ENCODE measurements around the gene CARNS1. TPM values are rescaled to one million over a fixed set of nuclear protein-coding genes. Genes with fewer than 3 reads are reported as not detected.

Gene CARNS1
- total RNA-seq, 2 experiments from 2014 or later: 1.2 to 1.9 TPM

DNA sequence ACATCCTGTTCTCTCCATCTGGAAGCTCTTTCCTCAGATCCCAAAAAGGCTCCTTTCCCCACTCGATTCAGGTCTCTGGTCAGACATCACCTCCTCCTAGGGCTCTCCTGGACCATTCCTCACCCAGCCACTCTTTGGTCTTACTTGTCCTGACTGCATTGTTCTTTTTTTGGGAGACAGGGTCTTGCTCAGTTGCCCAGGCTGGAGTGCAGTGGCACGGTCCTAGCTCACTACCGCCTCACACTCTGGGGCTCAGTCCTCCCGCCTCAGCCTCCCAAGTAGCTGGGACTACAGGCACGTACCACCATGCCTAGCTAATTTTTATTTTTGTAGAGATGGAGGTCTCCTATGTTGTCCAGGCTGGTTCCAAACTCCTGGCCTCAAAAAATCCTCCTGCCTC is 30.0 kb downstream of the CARNS1 start:
- POLR2A ChIA-PET: no interaction called here
- peak overlapping the region; percentile 69 for H3K4me3 Mint-ChIP-seq
- peaks cover 2% of the 10 kb centered on the region for H3K36me3 Mint-ChIP-seq (ENCODE audit: low read depth)
- no peaks in the 10 kb centered on the region for H3K9me3 Mint-ChIP-seq
- H3K27ac Mint-ChIP-seq: peak overlapping the region; percentile 91
- no peak for DNase-seq
- H3K27me3 Mint-ChIP-seq: peaks cover 3% of the 10 kb centered on the region
- H3K4me1 Mint-ChIP-seq: peaks cover 76% of the 10 kb centered on the region
- CTCF ChIA-PET: no interaction called here

DNA sequence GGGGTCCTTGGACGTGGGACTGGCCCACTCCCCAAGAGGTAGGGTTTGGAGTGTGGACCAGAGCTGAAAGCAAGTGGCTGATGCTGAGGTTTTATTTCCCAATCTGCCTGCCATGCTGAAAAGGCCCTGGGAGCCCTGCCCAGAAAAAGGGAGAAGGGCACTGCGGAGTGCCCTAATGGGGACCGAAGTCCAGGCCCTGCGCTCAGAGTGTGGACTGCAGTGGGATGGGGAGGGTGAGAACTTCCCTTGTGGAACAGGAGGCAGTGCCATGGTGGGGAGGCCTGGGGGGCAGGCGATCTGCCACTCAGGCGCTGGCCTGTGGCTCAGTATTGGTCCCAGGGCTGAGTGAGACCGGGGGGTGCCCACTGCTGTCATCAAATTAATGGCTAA is 32.7 kb downstream of the CARNS1 start:
- POLR2A ChIA-PET: interaction anchor here (0.6 kb wide), 1 partner anchor 45 kb away, joined by 3 read pairs; no protein-coding TSS in a partner anchor
- CTCF ChIA-PET: interaction anchor here (1.5 kb wide), 2 partner anchors 43 to 47 kb away, joined by 4 to 6 read pairs; partner anchors contain the start of gene PPP1CA
- Mint-ChIP-seq H3K4me3 (no peak overlapping the region), H3K9me3 (no peaks in the 10 kb centered on the region), H3K27ac (no peak overlapping the region), H3K4me1 (peaks cover 52% of the 10 kb centered on the region), H3K27me3 (peaks cover 3% of the 10 kb centered on the region), H3K36me3 (ENCODE audit: low read depth) (no peaks in the 10 kb centered on the region)
- no peak for DNase-seq

DNA sequence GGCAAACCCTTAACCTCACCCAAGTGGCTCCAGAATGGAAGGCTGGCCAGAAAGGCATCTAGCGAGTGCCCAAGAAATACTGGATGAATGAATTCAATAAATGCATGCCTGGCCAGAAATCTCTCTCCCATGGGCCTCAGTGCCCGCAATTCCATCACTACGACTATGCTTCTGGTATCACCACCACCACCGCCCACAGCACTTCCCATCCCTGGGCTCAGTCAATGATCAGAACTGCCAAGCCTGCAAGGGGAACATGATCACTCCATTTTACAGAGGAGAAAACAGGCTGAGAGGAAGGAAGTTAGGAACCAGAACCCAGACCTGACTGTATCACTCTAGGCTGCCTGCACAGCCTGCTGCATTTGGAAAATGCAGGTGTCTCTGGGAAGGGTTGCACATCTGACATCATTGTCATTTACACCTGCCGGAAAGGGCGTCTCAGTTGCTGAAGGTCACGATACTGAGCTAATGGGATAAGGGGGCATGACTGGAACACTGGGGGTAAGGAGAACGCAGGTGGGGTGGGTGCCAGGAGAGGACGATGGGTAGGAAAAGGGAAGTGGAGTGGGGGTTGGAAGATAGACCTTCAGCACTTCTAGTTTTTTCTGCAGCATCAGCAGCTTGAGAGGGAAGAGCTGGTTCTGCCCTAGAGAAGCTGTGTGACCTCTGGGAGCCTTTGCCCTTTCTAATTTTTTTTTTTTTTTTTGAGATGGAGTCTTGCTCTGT is 33.8 kb downstream of the CARNS1 start:
- no peaks in the 10 kb centered on the region for H3K9me3 Mint-ChIP-seq
- H3K36me3 Mint-ChIP-seq (ENCODE audit: low read depth): no peaks in the 10 kb centered on the region
- CTCF ChIA-PET: interaction anchor here (0.7 to 1.1 kb wide), 5 partner anchors 10 to 391 kb away, joined by 3 to 4 read pairs (median 3); partner anchors contain the start of gene PTPRCAP
- H3K4me1 Mint-ChIP-seq: peaks cover 46% of the 10 kb centered on the region
- peaks cover 3% of the 10 kb centered on the region for H3K27me3 Mint-ChIP-seq
- H3K27ac Mint-ChIP-seq: no peak overlapping the region
- DNase-seq: no peak
- POLR2A ChIA-PET: interaction anchor here (0.7 kb wide), 1 partner anchor 1397 kb away, joined by 4 read pairs; no protein-coding TSS in a partner anchor
- no peak overlapping the region for H3K4me3 Mint-ChIP-seq

DNA sequence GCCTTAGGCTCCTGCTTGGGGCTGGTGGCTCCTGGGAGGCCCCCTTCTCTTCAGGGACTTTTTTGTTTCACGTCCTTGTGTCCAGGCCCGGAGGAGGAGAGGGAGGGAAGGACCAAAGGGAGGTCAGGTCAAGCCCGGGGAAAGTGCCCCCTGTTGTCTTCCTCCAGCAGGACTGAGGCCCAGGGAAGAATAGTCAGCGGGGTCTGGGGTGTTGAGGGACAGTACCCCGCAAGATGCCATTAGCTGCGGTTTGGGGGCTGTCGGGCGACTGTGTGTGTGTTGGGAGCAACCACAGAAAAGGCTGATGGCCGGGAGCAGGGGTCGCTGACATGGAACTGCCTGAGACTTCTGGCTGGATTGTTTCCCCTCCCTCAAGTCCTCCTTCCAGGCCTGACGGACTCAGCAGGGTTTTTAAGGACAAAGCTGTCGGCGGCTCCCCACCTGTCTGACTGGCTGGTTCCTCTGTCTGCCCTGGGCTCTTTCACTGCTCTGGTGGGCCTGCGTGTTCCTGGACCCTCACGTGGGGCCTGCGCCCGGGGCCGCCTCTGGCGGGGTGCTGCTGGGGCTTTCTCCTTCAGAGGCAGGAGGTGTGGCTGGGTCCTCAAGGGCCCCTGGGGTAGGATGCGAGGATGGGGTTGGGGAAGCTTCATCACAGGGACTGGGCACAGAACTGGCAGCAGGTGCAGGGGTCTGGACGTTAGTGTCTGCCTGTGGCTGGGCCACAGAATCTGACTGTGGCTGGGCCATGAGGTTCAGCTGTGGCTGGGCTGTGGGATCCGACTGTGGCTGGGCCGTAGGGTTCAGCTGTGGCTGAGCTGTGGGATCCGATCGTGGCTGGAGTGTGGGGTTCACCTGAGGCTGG is 35.5 kb downstream of the CARNS1 start:
- no peaks in the 10 kb centered on the region for H3K36me3 Mint-ChIP-seq (ENCODE audit: low read depth)
- no peak overlapping the region for H3K27ac Mint-ChIP-seq

DNA sequence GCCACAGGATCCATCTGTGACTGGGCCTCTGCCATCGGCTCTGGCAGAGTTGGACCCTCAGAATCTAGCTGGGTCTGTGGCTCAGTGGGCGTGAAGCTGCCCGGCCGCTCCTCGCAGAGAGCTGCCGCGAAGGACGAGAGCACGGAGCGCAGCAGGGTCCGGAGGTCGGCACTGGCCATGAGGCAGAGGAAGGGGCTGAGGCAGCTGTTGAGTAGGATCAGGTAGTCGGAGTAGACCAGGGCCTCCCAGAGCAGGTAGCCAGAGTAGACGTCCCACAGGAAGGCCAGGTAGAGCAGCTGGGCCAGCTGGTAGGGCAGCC is 36.1 kb downstream of the CARNS1 start:
- CTCF ChIA-PET: interaction anchor here (0.5 to 2.7 kb wide), 5 partner anchors 10 to 57 kb away, joined by 3 to 6 read pairs (median 4); no protein-coding TSS in a partner anchor
- DNase-seq: no peak

More for the DNA sequence above, 35.5 kb downstream of the CARNS1 start:
- Mint-ChIP-seq H3K4me3 (no peak overlapping the region), H3K9me3 (no peaks in the 10 kb centered on the region), H3K27me3 (peaks cover 3% of the 10 kb centered on the region), H3K4me1 (peaks cover 29% of the 10 kb centered on the region)
- ChIA-PET CTCF (interaction anchor here (0.5 to 2.7 kb wide), 5 partner anchors 10 to 56 kb away, joined by 3 to 6 read pairs (median 4); no protein-coding TSS in a partner anchor), POLR2A (interaction anchor here (0.7 kb wide), 1 partner anchor 32 kb away, joined by 3 read pairs; the partner anchor contains the start of gene AIP)
- no peak for DNase-seq

DNA sequence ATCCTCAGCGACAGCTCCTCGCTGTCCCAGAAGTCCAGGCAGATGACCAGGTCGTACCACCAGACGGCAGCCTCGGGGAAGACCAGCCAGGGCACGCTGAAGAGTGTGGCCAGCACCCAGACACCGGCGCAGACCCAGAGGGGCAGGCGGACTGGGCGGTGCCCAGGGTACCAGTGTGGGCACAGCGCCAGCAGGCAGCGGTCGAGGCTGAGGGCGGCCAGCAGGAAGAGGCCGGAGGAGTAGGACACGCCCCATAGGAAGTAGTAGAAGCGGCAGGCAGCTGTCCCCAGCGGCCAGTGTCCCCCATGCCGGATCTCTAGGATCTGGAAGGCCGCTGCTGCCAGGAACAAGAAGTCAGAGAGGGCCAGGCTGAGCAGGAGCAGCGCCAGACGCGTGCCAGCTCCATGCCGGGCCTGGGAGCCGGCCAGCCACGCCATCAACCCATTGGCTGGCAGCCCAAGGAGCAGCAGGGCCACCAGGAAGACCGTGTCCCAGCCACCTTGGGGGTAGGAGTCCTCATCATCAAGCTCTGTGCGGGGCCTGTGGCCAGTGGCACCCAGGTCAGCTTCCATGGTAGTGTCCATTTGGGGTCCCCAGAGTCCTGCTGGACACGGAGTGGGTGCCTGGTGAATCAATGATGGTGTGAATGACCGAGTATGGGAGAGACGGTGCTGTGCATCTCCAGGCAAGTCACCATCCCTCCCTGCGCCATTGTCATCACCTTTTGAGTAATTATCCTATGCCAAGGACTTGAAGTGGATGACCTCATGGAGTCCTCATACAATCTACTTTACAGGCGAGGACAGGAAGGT is 36.9 kb downstream of the CARNS1 start, which contains the start of gene GPR152:
Gene GPR152, minus strand, starts transcription at position 589 of the 812 bp plus-strand sequence. Its CDS starts 5 bp downstream, at position 584.
- no peak within 1 kb of the TSS for H3K4me3 Mint-ChIP-seq
- ChIA-PET CTCF (interaction anchor here (1.0 to 2.7 kb wide), 2 partner anchors 9 to 43 kb away, joined by 4 to 6 read pairs; no protein-coding TSS in a partner anchor), POLR2A (no interaction called here)
- no peaks in the 10 kb centered on the region for H3K9me3 Mint-ChIP-seq
- no peak within 1 kb of the TSS for H3K27ac Mint-ChIP-seq
- no peaks in the 10 kb centered on the region for H3K36me3 Mint-ChIP-seq (ENCODE audit: low read depth)
- H3K4me1 Mint-ChIP-seq: peaks cover 15% of the 10 kb centered on the region
- peaks cover 3% of the 10 kb centered on the region for H3K27me3 Mint-ChIP-seq
- DNase-seq: no peak

More for the DNA sequence above, 36.1 kb downstream of the CARNS1 start:
- H3K9me3 Mint-ChIP-seq: no peaks in the 10 kb centered on the region
- peaks cover 23% of the 10 kb centered on the region for H3K4me1 Mint-ChIP-seq
- peaks cover 3% of the 10 kb centered on the region for H3K27me3 Mint-ChIP-seq
- POLR2A ChIA-PET: interaction anchor here (0.7 kb wide), 1 partner anchor 31 kb away, joined by 3 read pairs; the partner anchor contains the start of gene AIP
- no peaks in the 10 kb centered on the region for H3K36me3 Mint-ChIP-seq (ENCODE audit: low read depth)
- no peak overlapping the region for H3K4me3 Mint-ChIP-seq
- H3K27ac Mint-ChIP-seq: no peak overlapping the region

DNA sequence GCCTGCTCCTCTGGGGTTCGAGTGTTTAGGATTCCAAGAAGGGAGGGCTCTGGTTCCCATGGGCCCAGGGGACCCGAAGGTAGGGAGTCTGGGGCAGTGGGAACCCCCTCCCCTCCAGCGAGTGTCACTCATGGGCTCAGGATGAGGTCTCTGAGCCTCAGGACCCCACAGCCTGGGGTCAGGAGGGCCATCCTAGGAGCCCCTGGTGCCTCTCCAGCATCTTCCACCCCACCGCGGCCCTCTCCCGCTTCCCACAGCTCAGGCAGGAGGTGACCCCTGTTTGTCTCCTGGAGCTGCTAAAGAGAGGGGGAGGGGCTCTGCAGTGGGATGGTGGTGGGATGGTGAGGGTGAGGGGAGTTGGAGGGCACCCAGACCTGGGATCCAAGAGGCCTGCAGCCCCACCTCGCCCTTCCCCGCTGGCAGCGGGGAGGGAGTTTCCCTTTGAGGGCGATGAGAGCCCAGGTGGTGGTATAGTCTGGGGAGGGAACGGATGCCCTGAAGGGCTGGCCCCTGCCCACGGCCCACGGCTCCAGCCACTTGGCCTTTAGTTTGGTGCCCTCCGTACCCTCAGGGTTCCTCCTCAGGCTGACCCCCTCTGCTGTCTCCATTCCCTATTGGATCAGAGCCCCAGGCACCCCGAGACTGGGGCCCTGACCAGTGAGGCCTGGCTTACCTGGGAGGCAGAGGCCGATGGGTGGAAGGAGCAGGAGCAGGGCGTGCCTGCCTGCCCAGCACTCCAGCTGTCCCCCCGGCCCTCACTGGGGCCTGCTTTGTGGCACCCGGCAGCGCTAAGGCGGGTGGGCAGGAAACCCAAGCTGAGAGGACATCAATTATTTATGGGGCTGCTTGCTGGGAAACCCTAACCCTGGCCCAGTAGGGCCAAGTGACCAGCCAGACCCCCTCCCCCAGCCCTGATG is 38.6 kb downstream of the CARNS1 start:
- no peak overlapping the region for H3K4me3 Mint-ChIP-seq
- CTCF ChIA-PET: no interaction called here
- H3K36me3 Mint-ChIP-seq (ENCODE audit: low read depth): no peaks in the 10 kb centered on the region
- peaks cover 3% of the 10 kb centered on the region for H3K27me3 Mint-ChIP-seq
- H3K9me3 Mint-ChIP-seq: no peaks in the 10 kb centered on the region
- POLR2A ChIA-PET: no interaction called here
- no peak for DNase-seq
- H3K27ac Mint-ChIP-seq: no peak overlapping the region
- peaks cover 8% of the 10 kb centered on the region for H3K4me1 Mint-ChIP-seq

DNA sequence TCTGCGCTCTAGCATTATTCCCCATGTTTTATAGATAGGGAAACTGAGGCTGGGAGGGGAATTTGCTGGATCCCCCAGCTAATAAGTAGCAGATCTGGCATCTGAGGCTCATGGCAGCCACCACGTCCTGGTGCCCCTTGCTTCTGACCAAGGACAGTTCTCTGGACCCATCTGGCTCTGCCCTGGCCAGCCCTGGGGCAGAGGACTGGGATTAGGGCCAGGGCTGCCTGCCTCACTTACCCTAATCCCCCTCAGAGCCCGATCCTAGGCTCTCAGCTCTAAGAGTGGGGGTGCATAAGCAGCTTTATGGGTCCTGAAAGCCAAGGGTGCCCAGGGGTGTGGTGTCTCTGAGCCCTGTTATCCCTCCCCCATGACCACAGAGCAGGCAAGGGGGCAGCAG is 39.6 kb downstream of the CARNS1 start, which contains the start of gene CABP4:
Gene CABP4, plus strand, starts transcription at position 301 of the 400 bp plus-strand sequence. Its CDS starts 70 bp downstream, at position 371.
- POLR2A ChIA-PET: no interaction called here
- Mint-ChIP-seq H3K27ac (peak within 1 kb of the TSS; percentile 47), H3K9me3 (no peaks in the 10 kb centered on the region), H3K4me1 (peaks cover 7% of the 10 kb centered on the region), H3K27me3 (no peaks in the 10 kb centered on the region), H3K4me3 (no peak within 1 kb of the TSS), H3K36me3 (ENCODE audit: low read depth) (no peaks in the 10 kb centered on the region)
- CTCF ChIA-PET: interaction anchor here (0.9 kb wide), 1 partner anchor 17 kb away, joined by 3 read pairs; no protein-coding TSS in a partner anchor
- no peak for DNase-seq

DNA sequence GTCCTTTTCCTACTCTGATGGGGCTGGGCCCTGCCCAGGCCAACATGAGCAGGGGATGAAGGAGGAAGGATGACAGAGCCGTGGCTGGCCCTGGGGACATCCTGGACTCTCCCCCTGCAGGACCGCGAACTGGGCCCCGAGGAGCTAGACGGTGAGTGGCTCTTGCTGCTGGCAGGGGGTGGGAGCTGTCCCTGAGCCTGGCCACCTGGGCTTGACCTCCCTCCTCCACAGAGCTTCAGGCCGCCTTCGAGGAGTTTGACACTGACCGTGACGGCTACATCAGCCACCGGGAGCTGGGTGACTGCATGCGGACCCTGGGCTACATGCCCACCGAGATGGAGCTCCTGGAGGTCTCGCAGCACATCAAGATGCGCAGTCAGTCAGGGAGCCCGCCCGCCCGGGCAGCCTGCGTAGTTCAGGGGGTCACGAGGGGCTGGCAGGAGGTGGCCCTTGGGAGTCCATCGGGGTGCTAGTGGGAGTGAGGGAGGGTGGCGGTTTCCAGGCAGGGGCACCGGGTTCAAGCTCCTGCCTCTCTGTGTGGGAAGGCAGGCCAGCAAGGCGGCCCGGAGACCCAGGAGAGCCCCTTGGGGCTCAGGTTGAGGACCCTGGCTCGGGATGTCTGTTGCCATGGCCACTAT is 40.7 kb downstream of the CARNS1 start:
- Mint-ChIP-seq H3K4me3 (no peak overlapping the region), H3K4me1 (peaks cover 7% of the 10 kb centered on the region), H3K27ac (no peak overlapping the region), H3K27me3 (no peaks in the 10 kb centered on the region), H3K9me3 (no peaks in the 10 kb centered on the region), H3K36me3 (ENCODE audit: low read depth) (no peaks in the 10 kb centered on the region)
- POLR2A ChIA-PET: no interaction called here
- CTCF ChIA-PET: interaction anchor here (0.8 to 1.6 kb wide), 5 partner anchors 12 to 87 kb away, joined by 3 to 10 read pairs (median 5); partner anchors contain the start of genes CORO1B and PTPRCAP
- DNase-seq: no peak

DNA sequence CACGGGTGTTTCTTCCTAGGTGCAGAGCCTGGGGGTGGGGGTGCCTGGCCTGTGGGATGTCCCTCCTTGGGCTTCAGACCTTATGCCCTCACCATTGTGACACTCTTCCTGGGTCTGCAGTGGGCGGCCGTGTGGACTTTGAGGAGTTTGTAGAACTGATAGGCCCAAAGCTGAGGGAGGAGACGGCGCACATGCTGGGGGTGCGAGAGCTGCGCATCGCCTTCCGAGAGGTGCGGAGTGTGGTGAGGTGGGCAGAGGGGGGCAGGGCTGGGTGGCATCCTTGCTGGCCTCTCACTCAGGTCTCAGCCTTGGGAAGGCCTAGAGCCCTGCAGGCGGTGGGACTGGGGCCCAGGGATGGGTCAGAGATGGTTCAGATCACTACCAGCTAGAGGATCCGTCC is 42.0 kb downstream of the CARNS1 start:
- ChIA-PET CTCF (interaction anchor here (1.1 to 1.6 kb wide), 2 partner anchors 16 to 20 kb away, joined by 3 to 5 read pairs; partner anchors contain the start of gene PTPRCAP), POLR2A (no interaction called here)
- DNase-seq: no peak
- no peak overlapping the region for H3K4me3 Mint-ChIP-seq
- H3K27me3 Mint-ChIP-seq: no peaks in the 10 kb centered on the region
- no peaks in the 10 kb centered on the region for H3K36me3 Mint-ChIP-seq (ENCODE audit: low read depth)
- no peaks in the 10 kb centered on the region for H3K9me3 Mint-ChIP-seq
- H3K4me1 Mint-ChIP-seq: peaks cover 7% of the 10 kb centered on the region
- H3K27ac Mint-ChIP-seq: no peak overlapping the region

DNA sequence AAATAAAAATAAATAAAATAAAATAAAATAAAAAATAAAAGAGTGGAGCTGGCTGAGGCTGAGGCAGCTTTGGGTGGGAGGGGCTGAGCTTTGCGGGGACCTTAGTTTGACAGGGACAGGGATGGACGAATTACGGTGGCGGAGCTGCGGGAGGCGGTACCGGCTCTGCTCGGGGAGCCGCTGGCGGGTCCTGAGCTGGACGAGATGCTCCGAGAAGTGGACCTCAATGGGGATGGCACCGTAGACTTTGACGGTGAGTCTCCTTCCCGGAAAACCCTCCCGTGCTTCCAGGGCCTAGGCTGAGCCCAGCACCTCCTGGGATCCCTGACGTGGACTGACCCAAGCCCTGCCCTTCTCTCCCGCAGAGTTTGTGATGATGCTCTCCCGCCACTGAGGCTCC is 42.8 kb downstream of the CARNS1 start:
- POLR2A ChIA-PET: no interaction called here
- no peaks in the 10 kb centered on the region for H3K27me3 Mint-ChIP-seq

More for the DNA sequence above, 42.8 kb downstream of the CARNS1 start:
- Mint-ChIP-seq H3K27ac (no peak overlapping the region), H3K36me3 (ENCODE audit: low read depth) (no peaks in the 10 kb centered on the region), H3K4me3 (no peak overlapping the region), H3K9me3 (no peaks in the 10 kb centered on the region), H3K4me1 (peaks cover 9% of the 10 kb centered on the region)
- CTCF ChIA-PET: interaction anchor here (1.1 kb wide), 1 partner anchor 17 kb away, joined by 3 read pairs; no protein-coding TSS in a partner anchor
- no peak for DNase-seq

Measured in activated CD4-positive, alpha-beta T cell treated with anti-CD3 and anti-CD28 coated beads, Interleukin-2, amount 10 ng/mL, durations not matched to agents 7 days and 5 days (primary cell).